Thyroid gland (tissue), 4 donors: ENCODE results near the gene UGT1A5. TPM values are rescaled to one million over a fixed set of nuclear protein-coding genes. Genes with fewer than 3 reads are reported as not detected.
"Not testable (repeated sequence)": the region's sequence is repeated elsewhere in the genome, so short reads cannot be mapped to it uniquely, and the experiment has no call there.

Source experiments
- DNase-seq, 2 donors: peaks; one replicate each; pipeline ENCODE4 v3.0.0-alpha.2; 2019
- H3K27ac ChIP-seq, 3 donors: fragments of 200-600 bp; sonication (generic); 1 replicate in 2 of 3; 2 replicates in 1 of 3; pipeline ENCODE4 v1.5.1; 2016 to 2019; ENCODE audit warnings: mild to moderate bottlenecking in 1 of 3, moderate library complexity in 1 of 3
- H3K27me3 ChIP-seq: fragments of 200-600 bp; sonication (generic); one replicate; pipeline ENCODE4 v1.5.1; 2019
- H3K36me3 ChIP-seq, 2 donors: fragments of 200-600 bp; sonication (generic); one replicate each; pipeline ENCODE4 v1.5.1; 2016 to 2019
- H3K4me1 ChIP-seq, 2 donors: fragments of 200-600 bp; sonication (generic); one replicate each; pipeline ENCODE4 v1.5.1; 2017 to 2019
- H3K4me3 ChIP-seq, 3 donors: fragments of 200-600 bp; sonication (generic); replicated peaks in 1 of 3; 1 replicate in 2 of 3; 2 replicates in 1 of 3; pipeline ENCODE4 v1.5.1; 2016; ENCODE audit warnings: mild to moderate bottlenecking in 1 of 3
- H3K9me3 ChIP-seq: fragments of 200-600 bp; sonication (generic); one replicate; pipeline ENCODE4 v1.5.1; 2017
- CTCF ChIP-seq, 6 experiments: fragments of 200-600 bp in 3 of 6; fragments of 450-650 bp in 3 of 6; sonication (generic) in 3 of 6; IDR thresholded peaks; one replicate each; pipeline ENCODE4 v1.5.1; 2016 to 2019; ENCODE audit warnings: antibody characterized with exemption in 6 of 6, mild to moderate bottlenecking in 2 of 6, inconsistent platforms in 1 of 6, moderate library complexity in 1 of 6
- POLR2A ChIP-seq, 2 donors: fragments of 450-650 bp; IDR thresholded peaks; one replicate each; pipeline ENCODE4 v1.6.1; 2017; ENCODE audit warnings: antibody characterized with exemption in 2 of 2, mild to moderate bottlenecking in 2 of 2, moderate library complexity in 1 of 2
- WGBS, 2 donors: methylation state at CpG; one replicate each; pipeline ENCODE4 v1.1.5; 2017; 5-methylcytosine and 5-hydroxymethylcytosine counted together
- intact Hi-C: fragments of 100-400 bp; cut with DNase I; formaldehyde crosslinking; loops from one replicate; pipeline ENCODE4 v1.15.1; 2023
- total RNA-seq, 4 donors: library from RNA; depleted of rRNA; stranded (reverse); fragments of >200 nt; gene quantifications; one replicate each; pipeline ENCODE4 v1.2.3, GENCODE V29; 2016

The UGT1A5 gene
- total RNA-seq, 4 donors from 2014 or later = 0.89 to 2.9 (median 1.3) TPM

GRCh38 chr2:233711312-233712008 lies 1.2 kb upstream of the UGT1A5 start:
- WGBS, 2 donors = 36 to 40% methylated on average over 10 to 11 of the region's 11 CpGs
- peak; percentile 87 to 94 for DNase-seq
- Histone ChIP-seq H3K36me3 (no peaks in the 10 kb centered on the region), H3K9me3 (no peaks in the 10 kb centered on the region), H3K4me1 (peaks cover 5 to 8% of the 10 kb centered on the region in 2 donors), H3K4me3 (no peak overlapping the region), H3K27me3 (no peaks in the 10 kb centered on the region), H3K27ac (no peak overlapping the region)
- TF ChIP-seq POLR2A (IDR thresholded peaks at IDR 0.05) = no peak
- peak; percentile 74 to 90 (median 84) for TF ChIP-seq CTCF (IDR thresholded peaks at IDR 0.05)
- intact Hi-C loops = no loop called here

- Histone ChIP-seq H3K4me3 (no peak overlapping the region), H3K27ac (no peak overlapping the region), H3K36me3 (no peaks in the 10 kb centered on the region), H3K4me1 (no peaks in the 10 kb centered on the region), H3K9me3 (no peaks in the 10 kb centered on the region), H3K27me3 (no peaks in the 10 kb centered on the region)
- intact Hi-C loops = no loop called here
- DNase-seq = no peak
- 67 to 76% methylated on average over 7 of the region's 7 CpGs for WGBS, 2 donors
- no peak for TF ChIP-seq CTCF (IDR thresholded peaks at IDR 0.05)
- no peak for TF ChIP-seq POLR2A (IDR thresholded peaks at IDR 0.05)
Measured at GRCh38 chr2:233713262-233713615, 532 bp downstream of the UGT1A5 start.

GRCh38 chr2:233714121-233714520 lies 1.4 kb downstream of the UGT1A5 start:
- no peak overlapping the region for H3K4me3 ChIP-seq
- TF ChIP-seq POLR2A (IDR thresholded peaks at IDR 0.05) = no peak
- TF ChIP-seq CTCF (IDR thresholded peaks at IDR 0.05) = no peak
- H3K9me3 ChIP-seq = no peaks in the 10 kb centered on the region
- intact Hi-C loops = no loop called here
- no peaks in the 10 kb centered on the region for H3K36me3 ChIP-seq
- H3K27me3 ChIP-seq = no peaks in the 10 kb centered on the region
- no peak overlapping the region for H3K27ac ChIP-seq
- DNase-seq = no peak
- H3K4me1 ChIP-seq = no peaks in the 10 kb centered on the region
- 82 to 88% methylated on average over 2 of the region's 2 CpGs for WGBS, 2 donors

- DNase-seq = no peak
- no peak within 1 kb of the TSS for H3K4me3 ChIP-seq
- H3K9me3 ChIP-seq = no peaks in the 10 kb centered on the region
- no peaks in the 10 kb centered on the region for H3K27me3 ChIP-seq
- H3K27ac ChIP-seq = no peak within 1 kb of the TSS
- no peaks in the 10 kb centered on the region for H3K4me1 ChIP-seq
- 81 to 91% methylated on average over 6 to 7 of the region's 7 CpGs for WGBS, 2 donors
- intact Hi-C loops = no loop called here
- TF ChIP-seq POLR2A (IDR thresholded peaks at IDR 0.05) (no peak), CTCF (IDR thresholded peaks at IDR 0.05) (no peak)
- H3K36me3 ChIP-seq = no peaks in the 10 kb centered on the region
Measured at GRCh38 chr2:233718552-233718951, 5.8 kb downstream of the UGT1A5 start, which contains the start of gene UGT1A4. Gene UGT1A4, plus strand, starts transcription at chr2:233718736. Its CDS starts 85 bp downstream, at chr2:233718821.

- Histone ChIP-seq H3K4me3 (no peak within 1 kb of the TSS), H3K27ac (no peak within 1 kb of the TSS), H3K4me1 (no peaks in the 10 kb centered on the region), H3K27me3 (no peaks in the 10 kb centered on the region), H3K36me3 (no peaks in the 10 kb centered on the region), H3K9me3 (no peaks in the 10 kb centered on the region)
- WGBS, 2 donors = 88 to 89% methylated on average over 8 of the region's 8 CpGs
- TF ChIP-seq POLR2A (IDR thresholded peaks at IDR 0.05) (no peak), CTCF (IDR thresholded peaks at IDR 0.05) (no peak)
- intact Hi-C loops = no loop called here
- no peak for DNase-seq
Measured at GRCh38 chr2:233728723-233729301, 16.1 kb downstream of the UGT1A5 start, which contains the start of gene UGT1A3. Gene UGT1A3, plus strand, starts transcription at chr2:233729042. Its CDS starts 85 bp downstream, at chr2:233729127.

- WGBS, 2 donors = 85 to 91% methylated on average over 10 to 13 of the region's 14 CpGs
Measured at GRCh38 chr2:233736868-233737653, 24.4 kb downstream of the UGT1A5 start.

More at GRCh38 chr2:233736868-233737653, 24.4 kb downstream of the UGT1A5 start:
- H3K27ac ChIP-seq, H3K4me3 ChIP-seq, intact Hi-C loops, H3K36me3 ChIP-seq, H3K27me3 ChIP-seq, H3K4me1 ChIP-seq, H3K9me3 ChIP-seq, DNase-seq: not testable (repeated sequence)
